Amniotic epithelial cell (primary cell): ENCODE data around the gene NME4.
"Not testable (repeated sequence)": the region's sequence is repeated elsewhere in the genome, so short reads cannot be mapped to it uniquely, and the experiment has no call there.

Source experiments
- DNase-seq: peaks from one replicate; pipeline ENCODE4 v3.0.0-alpha.2; 2010; ENCODE audit warnings: low read depth

The NME4 gene

GRCh38 chr16:398561-399339, 1.8 kb downstream of the NME4 start:
- DNase-seq = no peak

GRCh38 chr16:399340-400019, 2.5 kb downstream of the NME4 start:
- DNase-seq = no peak

GRCh38 chr16:400061-400591, 3.1 kb downstream of the NME4 start:
- DNase-seq = no peak

DNA sequence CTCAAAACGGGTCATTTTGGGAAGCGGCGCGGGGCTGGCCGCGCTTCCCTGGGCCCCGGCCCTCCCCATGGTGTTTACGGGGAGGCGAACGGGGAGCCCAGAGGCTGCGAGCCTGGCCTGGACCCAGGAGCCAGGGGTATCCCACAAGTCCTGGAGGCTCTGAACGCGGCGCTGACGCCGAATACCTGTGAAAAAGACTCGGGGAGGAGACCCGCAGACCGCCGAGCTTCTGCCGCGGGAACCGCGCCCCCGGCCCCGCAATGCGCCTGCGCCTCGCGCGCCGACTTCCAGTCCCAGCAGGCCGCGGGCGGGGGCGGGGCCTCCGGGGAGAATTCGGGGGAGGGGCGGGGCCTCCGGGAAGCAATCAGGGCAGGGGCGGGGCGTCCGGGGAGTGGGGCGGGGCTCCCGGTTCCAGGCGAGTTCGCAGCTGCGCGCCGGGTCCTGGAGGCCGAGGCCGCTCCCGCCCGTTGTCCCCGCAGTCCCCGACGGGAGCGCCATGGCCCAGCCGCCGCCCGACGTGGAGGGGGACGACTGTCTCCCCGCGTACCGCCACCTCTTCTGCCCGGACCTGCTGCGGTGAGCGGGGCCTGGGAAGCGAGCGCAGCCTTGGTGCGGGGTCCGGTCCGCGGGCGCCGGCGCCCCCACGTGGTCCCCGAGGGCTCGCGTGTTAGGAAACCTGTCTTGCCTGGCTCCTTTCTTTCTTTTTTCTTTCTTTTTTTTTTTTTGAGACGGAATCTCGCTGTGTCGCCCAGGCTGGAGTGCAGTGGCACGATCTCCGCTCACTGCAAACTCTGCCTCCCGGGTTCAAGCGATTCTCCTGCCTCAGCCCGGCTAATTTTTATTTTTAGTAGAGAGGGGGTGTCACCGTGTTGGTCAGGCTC, 4.7 kb downstream of the NME4 start, which contains the start of gene DECR2:
TSS of gene DECR2 (plus strand) at position 418 of the 881 bp plus-strand sequence. CDS start at position 497, 79 bp downstream.
- DNase-seq = peak; percentile 78

- no peak for DNase-seq
These were observed 8.0 kb downstream of the NME4 start for GRCh38 chr16:404971-405486.

DNA sequence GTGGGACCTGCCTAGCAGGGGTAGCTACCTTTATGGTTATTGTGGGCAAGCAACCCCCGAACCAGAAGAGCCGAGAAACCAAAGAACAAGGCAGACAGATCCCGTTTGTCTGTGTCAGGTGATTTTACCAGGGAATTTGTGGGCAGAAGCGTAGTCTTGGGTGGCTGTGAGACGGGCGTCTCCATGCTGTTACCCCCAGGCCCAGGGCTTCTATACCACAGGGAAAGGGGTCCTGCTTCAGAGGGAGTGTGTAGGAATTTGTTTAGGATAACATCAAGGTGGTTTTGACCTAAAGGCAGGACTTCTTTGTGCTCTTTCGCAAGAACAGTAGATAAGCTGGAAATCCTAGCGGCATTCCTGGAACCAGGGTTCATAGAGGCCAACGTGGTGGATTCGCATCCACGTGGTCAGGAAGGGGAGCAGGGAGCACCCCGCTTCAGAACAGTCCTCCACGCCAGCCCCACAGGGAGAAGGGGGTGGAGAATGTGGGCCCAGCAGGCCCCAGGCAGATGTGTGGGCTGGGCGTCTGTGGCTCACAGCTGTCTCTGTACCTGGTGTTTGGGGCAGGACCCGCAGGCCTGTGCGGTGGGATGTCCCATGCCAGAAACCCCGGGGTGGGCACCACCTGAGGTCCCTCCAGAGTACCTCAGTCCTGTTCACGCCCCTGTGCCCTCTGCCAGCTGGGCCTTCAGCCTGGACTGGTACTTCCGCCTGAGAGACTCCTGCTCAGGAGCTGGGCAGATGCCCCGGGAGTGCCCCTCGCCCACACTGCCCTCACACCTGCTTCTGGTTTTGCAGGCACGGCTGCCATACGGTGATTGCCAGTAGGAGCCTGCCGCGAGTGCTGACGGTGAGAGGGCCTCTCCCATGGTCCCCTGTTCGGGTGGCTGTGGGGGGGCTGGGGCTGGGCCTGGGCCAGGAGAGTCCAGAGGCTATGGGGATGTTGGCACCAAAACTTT, 8.8 kb downstream of the NME4 start:
- DNase-seq = peak; percentile 81

DNA sequence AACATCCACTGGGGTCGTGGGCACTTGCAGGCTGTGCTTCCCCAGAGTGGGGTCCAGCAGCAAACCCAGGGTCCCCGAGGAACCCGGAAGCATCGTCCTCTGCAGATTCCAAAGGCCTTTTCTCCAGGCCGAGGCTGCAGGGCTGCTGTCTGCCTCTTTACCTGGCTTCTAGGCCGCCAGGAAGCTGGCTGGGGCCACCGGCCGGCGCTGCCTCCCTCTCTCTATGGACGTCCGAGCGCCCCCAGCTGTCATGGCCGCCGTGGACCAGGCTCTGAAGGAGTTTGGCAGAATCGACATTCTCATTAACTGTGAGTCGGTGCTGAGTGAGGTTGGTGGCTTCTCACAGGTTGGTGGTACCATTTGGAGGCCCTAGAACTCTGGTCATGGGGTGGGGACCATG, 10.3 kb downstream of the NME4 start:
- no peak for DNase-seq

DNA sequence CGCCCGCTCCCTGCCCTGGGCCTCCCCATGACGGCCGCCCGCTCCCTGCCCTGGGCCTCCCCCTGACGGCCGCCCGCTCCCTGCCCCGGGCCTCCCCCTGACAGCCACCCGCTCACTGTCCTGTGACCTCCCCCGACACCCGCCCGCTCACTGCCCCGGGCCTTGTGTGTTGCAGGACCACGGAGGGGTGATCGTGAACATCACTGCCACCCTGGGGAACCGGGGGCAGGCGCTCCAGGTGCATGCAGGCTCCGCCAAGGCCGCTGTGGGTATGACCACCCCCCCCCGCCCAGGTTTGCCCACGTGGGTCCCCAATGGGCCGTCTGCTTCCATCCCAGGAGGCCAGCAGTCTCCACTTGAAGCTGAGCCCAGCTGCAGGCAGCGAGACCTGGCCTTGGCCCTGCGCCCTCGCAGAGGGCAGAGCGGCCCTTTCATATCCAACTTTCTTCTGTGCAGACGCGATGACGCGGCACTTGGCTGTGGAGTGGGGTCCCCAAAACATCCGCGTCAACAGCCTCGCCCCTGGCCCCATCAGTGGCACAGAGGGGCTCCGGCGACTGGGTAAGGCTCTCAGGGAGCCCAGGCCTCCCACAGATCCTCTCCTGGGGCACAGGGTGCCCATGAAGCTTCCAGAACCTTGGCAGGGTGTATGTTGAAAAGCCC, 13.6 kb downstream of the NME4 start:
- no peak for DNase-seq

GRCh38 chr16:411576-412265, 14.7 kb downstream of the NME4 start:
- DNase-seq = no peak

GRCh38 chr16:414395-415169, 17.6 kb downstream of the NME4 start:
- peak; percentile 39 for DNase-seq

DNA sequence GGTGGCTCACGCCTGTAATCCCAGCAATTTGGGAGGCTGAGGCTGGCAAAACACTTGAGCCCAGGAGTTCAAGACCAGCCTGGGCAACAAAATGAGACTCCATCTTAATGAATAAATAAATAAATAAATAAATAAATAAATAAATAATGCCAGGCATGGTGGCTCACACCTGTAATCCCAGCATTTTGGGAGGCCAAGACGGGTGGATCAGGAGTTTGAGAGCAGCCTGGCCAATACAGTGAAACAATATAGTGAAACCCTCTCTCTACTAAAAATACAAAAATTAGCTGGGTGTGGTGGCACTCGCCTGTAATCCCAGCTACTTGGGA, 18.1 kb downstream of the NME4 start:
- not testable (repeated sequence) for DNase-seq

- not testable (repeated sequence) for DNase-seq
These were observed 25.2 kb downstream of the NME4 start for GRCh38 chr16:422179-422578.

DNA sequence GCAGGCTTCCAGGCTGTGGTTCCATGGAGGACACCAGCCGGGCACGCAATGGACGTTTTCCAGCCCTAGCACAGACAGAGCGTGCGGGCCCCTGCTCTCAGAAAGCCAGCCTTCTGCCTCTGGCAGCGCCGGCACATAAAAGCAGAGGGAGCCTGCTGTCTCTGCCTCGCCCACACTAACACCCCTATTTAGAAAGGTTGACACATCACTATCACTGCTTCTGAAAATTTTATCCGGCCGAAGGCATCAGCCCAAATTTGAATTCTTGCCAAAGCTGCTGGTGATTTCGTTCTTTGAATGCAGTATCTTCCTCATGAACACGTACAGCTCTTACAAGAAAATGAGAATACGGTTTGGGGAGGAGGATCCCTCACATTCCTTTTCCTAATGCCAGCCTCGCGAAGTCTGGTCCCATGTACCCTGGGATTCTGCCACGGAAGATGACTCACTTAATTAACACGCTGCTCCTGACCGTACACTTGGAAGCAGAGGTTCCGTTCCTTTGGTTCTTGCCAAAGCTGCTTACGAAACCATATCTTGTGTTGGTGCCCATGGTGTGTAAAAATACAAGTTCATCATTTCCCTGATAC, 27.1 kb downstream of the NME4 start:
- DNase-seq = peak; percentile 99

DNA sequence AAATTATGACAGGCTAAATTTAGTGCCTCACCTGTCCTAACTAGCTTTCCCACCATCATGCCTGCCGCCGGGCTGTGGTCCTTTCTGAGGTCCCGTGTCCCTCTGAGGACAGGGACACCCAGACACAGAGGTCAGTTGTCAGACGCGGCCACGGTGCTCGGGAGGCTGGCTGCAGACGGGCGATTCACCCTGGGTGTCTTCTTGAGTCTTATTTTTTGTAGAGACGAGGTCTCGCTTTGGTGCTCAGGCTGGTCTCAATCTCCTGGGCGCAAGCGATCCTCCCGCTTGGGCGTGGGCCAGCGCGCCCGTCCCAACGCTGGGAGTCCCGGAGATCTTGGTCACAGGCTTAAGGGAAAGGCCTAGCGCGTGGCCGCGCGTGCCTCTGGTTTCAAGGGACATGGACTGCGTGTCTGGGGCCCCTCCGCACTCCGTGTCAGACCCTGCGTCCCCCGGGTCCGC, 27.7 kb downstream of the NME4 start:
- DNase-seq = no peak

- peak; percentile 60 for DNase-seq
These were observed 28.2 kb downstream of the NME4 start, which contains the start of gene RAB11FIP3 for GRCh38 chr16:425082-425718. TSS of gene RAB11FIP3 (plus strand) at chr16:425649. CDS start at chr16:426007, 358 bp downstream.

DNA sequence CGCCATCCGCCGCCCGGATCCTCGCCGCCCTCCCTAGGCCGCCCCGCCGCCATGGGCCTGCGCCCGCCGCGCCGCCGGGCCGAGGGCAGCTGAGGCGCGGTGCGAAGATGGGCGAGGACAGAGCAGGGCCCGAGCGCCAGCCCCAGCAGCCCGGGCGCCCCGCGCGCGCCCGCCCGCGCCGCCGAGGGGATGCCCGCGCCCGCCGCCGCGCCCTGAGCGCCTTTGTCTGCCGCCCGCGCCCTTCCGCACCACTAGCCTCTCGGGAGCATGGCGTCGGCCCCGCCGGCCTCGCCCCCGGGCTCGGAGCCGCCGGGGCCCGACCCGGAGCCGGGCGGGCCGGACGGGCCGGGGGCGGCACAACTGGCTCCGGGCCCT, 28.7 kb downstream of the NME4 start:
- DNase-seq = no peak

DNA sequence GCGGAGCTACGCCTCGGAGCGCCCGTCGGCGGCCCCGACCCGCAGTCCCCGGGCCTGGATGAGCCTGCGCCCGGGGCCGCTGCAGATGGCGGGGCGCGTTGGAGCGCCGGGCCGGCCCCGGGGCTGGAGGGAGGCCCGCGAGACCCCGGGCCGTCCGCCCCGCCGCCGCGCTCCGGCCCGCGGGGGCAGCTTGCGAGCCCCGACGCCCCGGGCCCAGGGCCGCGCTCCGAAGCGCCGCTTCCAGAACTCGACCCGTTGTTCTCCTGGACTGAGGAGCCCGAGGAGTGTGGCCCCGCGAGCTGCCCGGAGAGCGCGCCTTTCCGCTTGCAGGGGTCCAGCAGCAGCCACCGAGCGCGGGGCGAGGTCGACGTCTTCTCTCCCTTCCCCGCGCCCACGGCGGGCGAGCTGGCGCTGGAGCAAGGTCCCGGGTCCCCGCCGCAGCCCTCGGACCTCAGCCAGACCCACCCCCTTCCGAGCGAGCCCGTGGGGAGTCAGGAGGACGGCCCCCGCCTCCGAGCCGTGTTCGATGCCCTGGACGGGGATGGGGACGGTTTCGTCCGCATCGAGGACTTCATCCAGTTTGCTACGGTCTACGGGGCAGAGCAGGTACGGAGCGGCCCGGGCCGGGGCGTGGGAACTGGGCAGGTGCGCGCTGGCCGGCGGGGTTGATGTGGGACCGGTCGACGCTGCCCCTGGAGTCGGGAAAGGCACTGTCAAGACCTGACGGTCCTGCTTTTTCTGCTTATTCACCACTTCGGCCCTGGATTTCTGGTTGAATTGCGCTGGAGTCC, 29.3 kb downstream of the NME4 start:
- no peak for DNase-seq
